HG02759 (cell line): ENCODE measurements around the gene FPR2.
"Not testable (repeated sequence)": the region's sequence is repeated elsewhere in the genome, so short reads cannot be mapped to it uniquely, and the experiment has no call there.

Experiments used
- ATAC-seq: cut with Tn5 transposase; IDR thresholded peaks from one replicate; pipeline ENCODE4 v1.9.1; 2021; ENCODE audit warnings: mild to moderate bottlenecking, moderate library complexity; ENCODE audit not compliant: unreplicated experiment

Gene FPR2

DNA sequence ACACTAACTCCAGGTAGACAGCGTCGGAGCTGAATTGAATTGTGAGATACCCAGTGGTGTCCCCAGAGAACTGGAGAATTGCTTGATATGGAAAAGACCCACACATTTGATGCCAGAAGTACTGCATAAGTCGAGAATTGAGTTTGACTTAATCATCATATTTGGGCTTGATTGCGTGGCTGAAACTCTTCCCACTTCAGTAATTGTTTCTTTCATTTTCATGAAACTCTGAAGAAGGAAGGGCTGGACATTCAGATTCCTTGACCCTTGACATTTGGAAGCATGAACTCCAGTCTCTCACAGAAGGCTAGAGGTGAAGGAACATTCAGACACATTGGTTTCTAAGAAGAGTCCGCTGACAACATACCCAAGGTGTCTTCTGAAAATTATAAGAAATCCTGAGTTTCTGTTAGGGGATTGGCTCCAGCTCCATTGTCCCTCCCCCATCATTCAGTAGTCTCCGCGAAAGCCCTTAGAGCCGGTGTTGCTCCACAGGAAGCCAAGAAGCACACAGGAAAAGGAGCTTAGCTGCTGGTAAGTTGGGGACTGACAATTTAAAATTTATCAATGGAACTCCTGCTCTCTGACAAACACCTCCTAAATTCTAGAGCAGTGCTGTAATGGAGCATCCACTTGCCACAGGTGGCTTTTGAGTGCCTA, at the start of gene FPR2:
FPR2 (plus strand) TSS at position 484 of the 660 bp plus-strand sequence. CDS start 7,479 bp downstream, outside the sequence.
- no peak for ATAC-seq

DNA sequence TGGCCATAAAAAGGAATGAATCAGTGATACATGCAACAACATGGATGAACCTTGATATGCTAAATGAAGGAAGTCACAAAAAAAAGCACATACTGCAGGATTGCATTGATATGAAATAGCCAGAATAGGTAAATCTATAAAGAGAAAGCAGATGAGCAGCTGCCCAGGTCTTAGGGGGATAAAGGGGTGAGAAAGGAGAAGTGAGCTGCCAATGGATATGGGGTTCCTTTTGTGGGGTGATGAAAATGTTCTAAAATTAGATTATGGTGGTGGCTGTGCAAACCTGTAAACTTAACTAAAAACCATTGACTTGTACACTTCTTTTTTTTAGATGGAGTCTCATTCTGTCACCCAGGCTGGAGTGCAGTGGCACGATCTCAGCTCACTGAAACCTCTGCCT, 49.3 kb upstream of the FPR2 start:
- ATAC-seq = no peak

DNA sequence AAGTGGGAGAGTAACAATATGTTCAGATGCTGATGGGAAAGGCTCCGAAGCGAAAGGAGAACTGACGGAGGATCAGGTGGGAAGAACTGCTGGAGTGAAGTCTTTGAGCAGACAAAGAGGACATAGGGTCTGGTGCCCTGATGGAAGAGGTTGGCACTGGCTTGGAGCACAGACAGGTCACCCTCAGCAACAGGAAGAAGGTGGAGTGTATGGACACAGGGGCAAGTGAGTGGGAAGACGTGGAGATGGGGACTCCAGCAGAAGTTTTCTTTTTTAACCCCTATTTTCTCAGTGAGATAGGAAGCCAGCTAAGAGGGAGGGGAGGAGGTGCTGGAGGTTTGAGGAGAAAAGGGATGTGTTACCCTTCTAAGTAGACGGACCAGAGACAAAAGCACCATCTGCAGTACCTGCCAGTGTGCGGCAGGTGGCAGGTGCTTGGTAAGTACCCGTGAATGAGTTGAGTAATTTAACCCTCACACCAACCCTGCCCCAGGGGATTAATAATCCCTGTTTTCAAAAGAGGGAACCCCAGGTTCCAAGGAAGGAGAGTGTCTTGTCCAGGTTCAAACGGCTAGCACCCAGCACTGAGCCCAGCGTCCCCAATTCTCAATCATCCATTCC, 48.4 kb upstream of the FPR2 start:
- no peak for ATAC-seq

GRCh38 chr19:51713319-51714285, 47.4 kb upstream of the FPR2 start:
- ATAC-seq = no peak

GRCh38 chr19:51714848-51715247, 46.1 kb upstream of the FPR2 start:
- no peak for ATAC-seq

- no peak for ATAC-seq
Measured at GRCh38 chr19:51715850-51716249, 45.1 kb upstream of the FPR2 start.

- ATAC-seq = no peak
Measured at GRCh38 chr19:51716925-51717324, 44.1 kb upstream of the FPR2 start.

GRCh38 chr19:51719251-51719988, 41.6 kb upstream of the FPR2 start:
- no peak for ATAC-seq

DNA sequence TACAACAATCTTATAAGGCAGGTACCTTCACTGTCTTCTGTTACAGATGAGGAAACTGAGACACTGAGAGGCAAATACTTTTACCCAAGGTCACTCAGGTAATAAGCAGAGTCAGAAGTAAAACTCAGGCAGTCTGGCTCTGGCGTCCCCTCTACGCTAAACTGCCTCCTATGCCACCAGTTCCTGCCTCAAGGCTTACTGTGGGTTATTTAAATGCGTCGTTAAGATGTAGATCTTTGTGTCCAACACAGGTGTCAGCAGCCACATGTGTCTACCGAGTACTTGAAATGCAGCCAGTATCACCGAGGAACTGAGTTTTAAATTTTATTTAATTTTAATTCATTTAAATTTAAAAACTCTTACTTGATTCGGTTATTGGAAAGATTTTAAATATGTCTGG, 39.1 kb upstream of the FPR2 start:
- no peak for ATAC-seq

DNA sequence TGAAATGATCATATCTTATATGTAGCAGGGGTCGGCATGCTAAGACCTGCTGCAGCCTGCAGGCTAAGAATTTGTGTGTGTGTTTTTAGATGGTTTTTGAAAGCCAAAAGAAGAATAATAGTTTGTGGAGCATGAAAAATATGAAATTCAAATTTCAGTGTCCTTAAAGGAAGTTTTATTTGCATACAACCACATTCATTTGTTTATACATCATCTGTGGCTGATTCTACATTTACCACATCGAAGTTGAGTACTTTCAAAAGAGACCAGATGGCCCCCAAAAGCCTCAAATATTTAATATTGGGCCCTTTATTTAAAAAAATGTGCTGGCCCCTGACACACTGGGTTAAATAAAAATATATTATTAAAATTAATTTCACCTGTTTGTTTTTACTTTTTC, 38.5 kb upstream of the FPR2 start:
- no peak for ATAC-seq

DNA sequence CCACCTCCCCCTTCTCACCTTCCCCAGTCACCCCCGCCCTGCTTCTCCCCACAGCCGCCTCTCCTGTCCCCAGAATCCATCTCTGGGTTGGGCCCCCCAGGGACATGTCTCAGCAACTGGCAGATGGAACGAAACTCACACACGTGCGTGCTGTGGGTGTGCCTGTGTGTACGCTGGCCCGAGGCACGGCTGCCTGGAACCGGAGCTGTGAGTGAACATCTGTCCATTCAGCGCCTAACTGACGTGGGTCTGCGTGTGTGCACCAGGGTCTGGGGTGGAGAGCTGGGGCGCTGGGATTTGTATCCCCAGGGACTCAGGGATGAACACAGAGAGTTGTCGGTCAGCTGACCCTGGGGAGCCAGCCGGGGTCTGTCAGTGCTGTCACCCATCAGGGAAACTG, 36.4 kb upstream of the FPR2 start:
- ATAC-seq = no peak

- ATAC-seq = no peak
Measured at GRCh38 chr19:51726049-51726448, 34.9 kb upstream of the FPR2 start.

GRCh38 chr19:51727349-51727880, 33.6 kb upstream of the FPR2 start:
- no peak for ATAC-seq

DNA sequence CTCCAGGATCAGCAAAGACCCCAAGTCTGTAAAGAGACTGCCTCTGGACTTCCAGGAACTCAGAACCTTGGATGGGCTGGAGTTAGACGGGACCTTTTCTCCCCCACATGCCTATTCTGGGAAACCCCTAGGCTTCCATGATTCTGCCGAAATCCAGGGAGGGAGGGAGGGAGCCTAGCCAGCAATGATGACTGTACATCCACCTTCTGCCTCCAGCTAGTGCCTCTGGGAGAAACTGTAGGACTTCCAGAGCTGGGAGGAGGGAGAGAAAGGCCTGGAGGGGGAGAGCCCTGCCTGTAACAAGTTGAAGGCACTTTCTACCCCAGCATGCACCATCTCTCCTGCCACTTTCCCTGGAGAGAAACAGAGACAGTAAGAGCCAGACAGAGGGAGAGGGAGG, 31.2 kb upstream of the FPR2 start:
- ATAC-seq = no peak

GRCh38 chr19:51733742-51734522, 27.0 kb upstream of the FPR2 start:
- ATAC-seq = no peak

- no peak for ATAC-seq
Measured at GRCh38 chr19:51735759-51736449, 25.1 kb upstream of the FPR2 start.

GRCh38 chr19:51737389-51737788, 23.6 kb upstream of the FPR2 start:
- no peak for ATAC-seq

DNA sequence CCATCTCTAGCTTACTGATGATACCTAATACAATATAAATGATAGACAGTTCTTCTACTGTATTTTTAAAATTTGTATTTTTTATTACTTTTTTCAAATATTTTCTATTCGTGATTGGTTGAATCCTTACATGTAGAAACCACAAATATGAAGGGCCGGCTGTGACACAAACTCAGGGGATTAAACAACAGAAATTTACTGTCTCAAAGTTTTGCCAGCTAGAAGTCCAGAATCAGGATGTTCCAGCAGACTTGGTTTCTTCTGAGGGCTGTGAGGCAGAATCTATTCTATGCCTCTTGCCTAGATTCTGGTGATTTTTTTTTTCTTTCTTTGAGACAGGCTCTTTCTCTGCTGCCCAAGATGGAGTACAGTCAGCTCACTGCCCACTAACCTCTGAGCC, 23.1 kb upstream of the FPR2 start:
- no peak for ATAC-seq

- not testable (repeated sequence) for ATAC-seq
Measured at GRCh38 chr19:51738523-51738922, 22.5 kb upstream of the FPR2 start.
